ENCODE results near the gene FN3KRP.

DNA sequence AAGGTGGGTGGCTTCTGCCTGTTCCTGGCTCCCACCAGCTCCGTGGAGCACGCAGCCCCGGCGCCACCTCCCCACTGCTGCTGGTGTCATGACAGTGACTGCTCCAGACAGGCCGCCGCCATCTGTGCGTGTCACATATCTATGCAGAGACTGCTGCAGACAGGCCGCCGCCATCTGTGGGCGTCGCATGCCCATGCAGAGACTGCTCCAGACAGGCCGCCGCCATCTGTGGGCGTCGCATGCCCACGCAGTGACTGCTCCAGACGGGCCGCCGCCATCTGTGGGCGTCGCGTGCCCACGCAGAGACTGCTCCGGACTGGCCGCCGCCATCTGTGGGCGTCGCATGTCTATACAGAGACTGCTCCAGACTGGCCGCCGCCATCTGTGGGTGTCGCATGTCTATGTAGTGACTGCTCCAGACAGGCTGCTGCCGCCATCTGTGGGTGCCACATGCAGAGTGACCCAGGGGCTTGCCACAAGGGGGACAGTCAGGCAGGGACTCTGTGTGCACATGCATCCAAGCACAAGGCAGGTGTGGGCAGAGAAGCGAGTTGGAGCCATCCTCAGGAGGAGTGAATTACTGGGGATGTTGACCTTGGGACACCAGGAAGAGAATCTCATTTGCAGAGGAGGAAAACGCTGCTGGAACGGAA lies 3.3 kb upstream of the FN3KRP start:
- TF ChIP-seq, protein P1, sequence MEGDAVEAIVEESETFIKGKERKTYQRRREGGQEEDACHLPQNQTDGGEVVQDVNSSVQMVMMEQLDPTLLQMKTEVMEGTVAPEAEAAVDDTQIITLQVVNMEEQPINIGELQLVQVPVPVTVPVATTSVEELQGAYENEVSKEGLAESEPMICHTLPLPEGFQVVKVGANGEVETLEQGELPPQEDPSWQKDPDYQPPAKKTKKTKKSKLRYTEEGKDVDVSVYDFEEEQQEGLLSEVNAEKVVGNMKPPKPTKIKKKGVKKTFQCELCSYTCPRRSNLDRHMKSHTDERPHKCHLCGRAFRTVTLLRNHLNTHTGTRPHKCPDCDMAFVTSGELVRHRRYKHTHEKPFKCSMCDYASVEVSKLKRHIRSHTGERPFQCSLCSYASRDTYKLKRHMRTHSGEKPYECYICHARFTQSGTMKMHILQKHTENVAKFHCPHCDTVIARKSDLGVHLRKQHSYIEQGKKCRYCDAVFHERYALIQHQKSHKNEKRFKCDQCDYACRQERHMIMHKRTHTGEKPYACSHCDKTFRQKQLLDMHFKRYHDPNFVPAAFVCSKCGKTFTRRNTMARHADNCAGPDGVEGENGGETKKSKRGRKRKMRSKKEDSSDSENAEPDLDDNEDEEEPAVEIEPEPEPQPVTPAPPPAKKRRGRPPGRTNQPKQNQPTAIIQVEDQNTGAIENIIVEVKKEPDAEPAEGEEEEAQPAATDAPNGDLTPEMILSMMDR (IDR thresholded peaks at IDR 0.05; ENCODE audit: low read depth, low read length): no peak
- TF ChIP-seq EZH2phosphoT487 (IDR thresholded peaks at IDR 0.05; ENCODE audit: low read depth): no peak

Measured in OCI-LY3 (cell line).